Cerebellar cortex (tissue), 1 donor: ENCODE data around the gene ELF4.

Source experiments
- DNase-seq: peaks from one replicate; pipeline ENCODE4 v3.0.0-alpha.2; 2015; ENCODE audit warnings: low spot score

The ELF4 gene

GRCh38 chrX:130083656-130084382, 26.5 kb downstream of the ELF4 start:
- DNase-seq: no peak

- DNase-seq: no peak
Observed at GRCh38 chrX:130083107-130083490, 27.2 kb downstream of the ELF4 start.

- DNase-seq: no peak
Observed at GRCh38 chrX:130082244-130083106, 27.8 kb downstream of the ELF4 start.

GRCh38 chrX:130081421-130082045, 28.8 kb downstream of the ELF4 start:
- no peak for DNase-seq

GRCh38 chrX:130080791-130081367, 29.4 kb downstream of the ELF4 start:
- no peak for DNase-seq

GRCh38 chrX:130079824-130080406, 30.4 kb downstream of the ELF4 start:
- DNase-seq: peak; percentile 78

GRCh38 chrX:130075777-130076176, 34.5 kb downstream of the ELF4 start:
- DNase-seq: no peak

- no peak for DNase-seq
Observed at GRCh38 chrX:130072345-130072740, 38.0 kb downstream of the ELF4 start.

- DNase-seq: no peak
Observed at GRCh38 chrX:130071611-130072344, 38.5 kb downstream of the ELF4 start.

- no peak for DNase-seq
Observed at GRCh38 chrX:130066975-130067615, 43.2 kb downstream of the ELF4 start.

- peak; percentile 62 for DNase-seq
Observed at GRCh38 chrX:130060122-130061069, 49.9 kb downstream of the ELF4 start.

- peak; percentile 49 for DNase-seq
Observed at GRCh38 chrX:130058652-130059051, 51.6 kb downstream of the ELF4 start.

- peak; percentile 15 for DNase-seq
Observed at GRCh38 chrX:130057209-130057608, 53.1 kb downstream of the ELF4 start.

GRCh38 chrX:130055899-130056298, 54.4 kb downstream of the ELF4 start:
- DNase-seq: no peak

- DNase-seq: peak; percentile 25
Observed at GRCh38 chrX:130055103-130055502, 55.2 kb downstream of the ELF4 start.

- DNase-seq: no peak
Observed at GRCh38 chrX:130053236-130053635, 57.1 kb downstream of the ELF4 start.

GRCh38 chrX:130051176-130051845, 59.0 kb downstream of the ELF4 start:
- DNase-seq: no peak

GRCh38 chrX:130049821-130050220, 60.5 kb downstream of the ELF4 start:
- no peak for DNase-seq

GRCh38 chrX:130048686-130049222, 61.5 kb downstream of the ELF4 start:
- DNase-seq: no peak
